GM10248 (cell line): ENCODE measurements around the gene ATP8B2.

Experiments
- CTCF ChIA-PET: fragments of 300-600 bp; sonication (Branson Sonifier 250); formaldehyde crosslinking; extraction: SDS; loops from one replicate; lab custom pipeline; 2021; ENCODE audit warnings: antibody characterized with exemption; lab: Yijun Ruan, JAX
- POLR2A ChIA-PET: fragments of 350-650 bp; sonication (Branson Sonifier 250); formaldehyde crosslinking; extraction: SDS; loops from one replicate; lab custom pipeline; 2020; ENCODE audit warnings: antibody characterized with exemption; lab: Yijun Ruan, JAX
- DNase-seq: peaks from one replicate; pipeline ENCODE4 v3.0.0; 2012; ENCODE audit errors: extremely low spot score
- TF ChIP-seq, protein P1 (sequence below): IDR thresholded peaks from 2 replicates; pipeline ENCODE4 v1.5.1; 2012; ENCODE audit warnings: mild to moderate bottlenecking, low read depth; ENCODE audit errors: extremely low read depth, missing control alignments, control extremely low read depth

Gene ATP8B2

DNA sequence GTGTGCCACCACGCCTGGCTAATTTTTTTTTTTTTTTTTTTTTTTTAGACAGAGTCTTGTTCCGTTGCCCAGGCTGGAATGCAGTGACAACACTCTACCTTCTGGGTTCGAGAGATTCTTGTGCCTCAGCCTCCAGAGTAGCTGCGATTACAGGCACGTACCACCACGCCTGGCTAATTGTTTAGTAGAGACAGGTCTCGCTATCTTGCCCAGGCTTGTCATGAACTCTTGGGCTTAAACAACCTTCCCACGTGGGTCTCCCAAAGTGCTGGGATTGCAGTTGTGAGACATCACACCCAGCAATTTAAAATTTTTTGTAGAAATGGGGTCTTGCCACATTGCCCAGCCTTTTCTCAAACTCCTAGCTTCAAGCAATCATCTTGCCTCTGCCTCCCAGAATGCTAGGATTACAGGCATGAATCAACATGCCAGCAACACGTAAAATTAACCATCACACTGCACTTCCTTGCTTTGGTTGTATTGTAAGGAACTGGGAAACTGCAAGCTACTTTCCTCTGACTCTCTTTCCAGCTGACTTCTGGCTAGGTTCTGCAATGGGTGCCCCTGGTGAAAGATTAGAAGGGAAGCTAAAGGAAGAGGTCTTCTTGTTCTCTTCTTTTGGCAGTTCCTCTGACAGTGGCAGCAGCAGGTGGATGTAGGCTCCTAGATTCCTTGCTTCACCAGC, 65.9 kb downstream of the ATP8B2 start:
- no peak for DNase-seq
- TF ChIP-seq, protein P1, sequence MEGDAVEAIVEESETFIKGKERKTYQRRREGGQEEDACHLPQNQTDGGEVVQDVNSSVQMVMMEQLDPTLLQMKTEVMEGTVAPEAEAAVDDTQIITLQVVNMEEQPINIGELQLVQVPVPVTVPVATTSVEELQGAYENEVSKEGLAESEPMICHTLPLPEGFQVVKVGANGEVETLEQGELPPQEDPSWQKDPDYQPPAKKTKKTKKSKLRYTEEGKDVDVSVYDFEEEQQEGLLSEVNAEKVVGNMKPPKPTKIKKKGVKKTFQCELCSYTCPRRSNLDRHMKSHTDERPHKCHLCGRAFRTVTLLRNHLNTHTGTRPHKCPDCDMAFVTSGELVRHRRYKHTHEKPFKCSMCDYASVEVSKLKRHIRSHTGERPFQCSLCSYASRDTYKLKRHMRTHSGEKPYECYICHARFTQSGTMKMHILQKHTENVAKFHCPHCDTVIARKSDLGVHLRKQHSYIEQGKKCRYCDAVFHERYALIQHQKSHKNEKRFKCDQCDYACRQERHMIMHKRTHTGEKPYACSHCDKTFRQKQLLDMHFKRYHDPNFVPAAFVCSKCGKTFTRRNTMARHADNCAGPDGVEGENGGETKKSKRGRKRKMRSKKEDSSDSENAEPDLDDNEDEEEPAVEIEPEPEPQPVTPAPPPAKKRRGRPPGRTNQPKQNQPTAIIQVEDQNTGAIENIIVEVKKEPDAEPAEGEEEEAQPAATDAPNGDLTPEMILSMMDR = no peak
- POLR2A ChIA-PET = interaction anchor here (0.6 kb wide), 1 partner anchor 1633 kb away, joined by 5 read pairs; the partner anchor contains the start of gene KPRP
- CTCF ChIA-PET = interaction anchor here (0.7 to 3.1 kb wide), 4 partner anchors 13 to 56 kb away, joined by 3 to 12 read pairs (median 4); no protein-coding TSS in a partner anchor

DNA sequence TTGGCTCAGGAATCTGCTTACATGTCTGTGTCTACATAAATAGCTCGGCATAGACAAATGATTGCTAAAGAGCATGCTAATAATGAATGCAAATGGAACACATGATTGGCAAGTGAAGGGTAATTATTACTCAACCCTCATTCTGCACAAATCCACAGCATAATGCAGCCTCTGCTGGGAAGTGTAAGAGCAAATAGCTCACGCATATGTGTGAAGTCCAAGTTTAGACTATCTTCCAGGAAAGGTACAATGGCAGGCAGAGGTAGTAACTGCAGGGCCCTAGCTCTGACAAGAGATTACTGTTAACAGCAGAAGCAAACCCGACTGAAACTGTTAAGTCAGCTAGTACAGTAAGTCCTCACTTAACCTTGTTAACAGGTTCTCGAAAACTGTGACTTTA, 72.8 kb downstream of the ATP8B2 start:
- no peak for DNase-seq
- TF ChIP-seq, protein P1 = no peak
- ChIA-PET CTCF (interaction anchor here (1.0 to 2.2 kb wide), 5 partner anchors 9 to 63 kb away, joined by 3 to 7 read pairs (median 7); no protein-coding TSS in a partner anchor), POLR2A (no interaction called here)

DNA sequence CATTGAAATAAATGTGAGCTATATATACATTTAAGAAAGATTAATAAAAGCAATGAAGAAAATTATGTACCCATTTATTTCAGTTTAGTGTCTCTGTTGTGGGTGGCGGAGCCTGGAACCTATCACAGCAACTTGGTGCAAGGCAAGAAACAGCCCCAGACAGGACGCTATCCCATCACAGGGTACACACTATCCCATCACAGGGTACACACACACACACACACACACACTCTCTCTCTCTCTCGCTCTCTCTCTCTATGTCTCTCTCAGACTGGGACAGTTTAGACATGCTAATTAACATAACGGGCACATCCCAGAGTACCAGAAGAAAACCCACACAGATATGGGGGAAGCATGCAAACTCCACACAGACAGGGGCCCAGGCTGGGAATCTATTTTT, 73.4 kb downstream of the ATP8B2 start:
- CTCF ChIA-PET = interaction anchor here (1.0 to 2.2 kb wide), 4 partner anchors 8 to 63 kb away, joined by 5 to 7 read pairs (median 7); no protein-coding TSS in a partner anchor
- POLR2A ChIA-PET = no interaction called here
- TF ChIP-seq, protein P1 = no peak
- DNase-seq = no peak

DNA sequence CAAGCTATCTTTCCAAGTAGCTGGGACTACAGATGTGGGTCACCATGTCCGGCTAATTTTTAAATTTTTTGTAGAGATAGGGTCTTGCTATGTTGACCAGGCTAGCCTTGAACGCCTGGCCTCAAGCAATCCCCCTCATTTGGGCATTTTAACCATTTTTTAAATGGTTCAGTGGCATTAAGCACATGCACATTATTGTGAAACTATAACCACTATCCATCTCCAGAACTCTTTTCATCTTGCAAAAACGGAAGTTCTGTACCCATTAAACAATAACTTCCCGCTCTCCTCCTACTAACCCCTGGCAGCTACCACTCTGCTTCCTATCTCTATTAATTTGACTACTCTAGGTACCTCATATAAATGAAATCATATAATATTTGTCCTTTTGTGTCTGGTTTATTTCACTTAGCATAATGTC, 75.1 kb downstream of the ATP8B2 start:
- POLR2A ChIA-PET = no interaction called here
- CTCF ChIA-PET = interaction anchor here (1.0 to 1.6 kb wide), 4 partner anchors 10 to 146 kb away, joined by 3 to 5 read pairs (median 4); no protein-coding TSS in a partner anchor
- TF ChIP-seq, protein P1 = no peak
- DNase-seq = no peak
